HL-60 (cell line): ENCODE data around the gene SLC49A4.

ENCODE experiments used
- DNase-seq, 2 experiments: peaks; one replicate each; pipeline ENCODE4 v3.0.0-alpha.2; 2010 to 2020; ENCODE audit warnings: low read depth in 1 of 2, low spot score in 1 of 2
- H3K27ac ChIP-seq: fragments of 250-450 bp; sonication (Bioruptor Pico); replicated peaks from 2 replicates; pipeline ENCODE4 v1.5.1; 2020; ENCODE audit warnings: mild to moderate bottlenecking, moderate library complexity
- H3K27me3 ChIP-seq: fragments of 250-450 bp; sonication (Bioruptor Pico); 2 replicates; pipeline ENCODE4 v1.5.1; 2021; ENCODE audit warnings: mild to moderate bottlenecking, moderate library complexity; ENCODE audit not compliant: insufficient read depth, poor library complexity, severe bottlenecking
- H3K4me3 ChIP-seq: replicated peaks from 2 replicates; pipeline ENCODE4 v1.5.1; 2011; ENCODE audit warnings: mild to moderate bottlenecking, control low read depth, low read length; ENCODE audit not compliant: insufficient read depth
- GABPA ChIP-seq: IDR thresholded peaks from 2 replicates; pipeline ENCODE4 v1.6.1; 2012; ENCODE audit warnings: low read depth
- POLR2AphosphoS5 ChIP-seq: IDR thresholded peaks from 2 replicates; pipeline ENCODE4 v1.6.1; 2012; ENCODE audit warnings: low read depth
- REST ChIP-seq: IDR thresholded peaks from 2 replicates; pipeline ENCODE4 v1.6.1; 2012; ENCODE audit warnings: low read depth; ENCODE audit not compliant: insufficient replicate concordance
- SPI1 ChIP-seq: IDR thresholded peaks from 2 replicates; pipeline ENCODE4 v1.6.1; 2012; ENCODE audit warnings: low read depth, mild to moderate bottlenecking, borderline replicate concordance
- TF ChIP-seq, protein P1 (sequence below): IDR thresholded peaks from one replicate; pipeline ENCODE4 v1.5.1; 2011; ENCODE audit warnings: low read length, control low read depth, inconsistent platforms; ENCODE audit not compliant: insufficient read depth

The SLC49A4 gene

GRCh38 chr3:122912772-122913538 lies 118.1 kb downstream of the SLC49A4 start:
- no peak for DNase-seq
- H3K27me3 ChIP-seq: no peaks in the 10 kb centered on the region
- TF ChIP-seq REST (no peak), POLR2AphosphoS5 (no peak), GABPA (no peak), SPI1 (no peak)
- TF ChIP-seq, protein P1, sequence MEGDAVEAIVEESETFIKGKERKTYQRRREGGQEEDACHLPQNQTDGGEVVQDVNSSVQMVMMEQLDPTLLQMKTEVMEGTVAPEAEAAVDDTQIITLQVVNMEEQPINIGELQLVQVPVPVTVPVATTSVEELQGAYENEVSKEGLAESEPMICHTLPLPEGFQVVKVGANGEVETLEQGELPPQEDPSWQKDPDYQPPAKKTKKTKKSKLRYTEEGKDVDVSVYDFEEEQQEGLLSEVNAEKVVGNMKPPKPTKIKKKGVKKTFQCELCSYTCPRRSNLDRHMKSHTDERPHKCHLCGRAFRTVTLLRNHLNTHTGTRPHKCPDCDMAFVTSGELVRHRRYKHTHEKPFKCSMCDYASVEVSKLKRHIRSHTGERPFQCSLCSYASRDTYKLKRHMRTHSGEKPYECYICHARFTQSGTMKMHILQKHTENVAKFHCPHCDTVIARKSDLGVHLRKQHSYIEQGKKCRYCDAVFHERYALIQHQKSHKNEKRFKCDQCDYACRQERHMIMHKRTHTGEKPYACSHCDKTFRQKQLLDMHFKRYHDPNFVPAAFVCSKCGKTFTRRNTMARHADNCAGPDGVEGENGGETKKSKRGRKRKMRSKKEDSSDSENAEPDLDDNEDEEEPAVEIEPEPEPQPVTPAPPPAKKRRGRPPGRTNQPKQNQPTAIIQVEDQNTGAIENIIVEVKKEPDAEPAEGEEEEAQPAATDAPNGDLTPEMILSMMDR: no peak

DNA sequence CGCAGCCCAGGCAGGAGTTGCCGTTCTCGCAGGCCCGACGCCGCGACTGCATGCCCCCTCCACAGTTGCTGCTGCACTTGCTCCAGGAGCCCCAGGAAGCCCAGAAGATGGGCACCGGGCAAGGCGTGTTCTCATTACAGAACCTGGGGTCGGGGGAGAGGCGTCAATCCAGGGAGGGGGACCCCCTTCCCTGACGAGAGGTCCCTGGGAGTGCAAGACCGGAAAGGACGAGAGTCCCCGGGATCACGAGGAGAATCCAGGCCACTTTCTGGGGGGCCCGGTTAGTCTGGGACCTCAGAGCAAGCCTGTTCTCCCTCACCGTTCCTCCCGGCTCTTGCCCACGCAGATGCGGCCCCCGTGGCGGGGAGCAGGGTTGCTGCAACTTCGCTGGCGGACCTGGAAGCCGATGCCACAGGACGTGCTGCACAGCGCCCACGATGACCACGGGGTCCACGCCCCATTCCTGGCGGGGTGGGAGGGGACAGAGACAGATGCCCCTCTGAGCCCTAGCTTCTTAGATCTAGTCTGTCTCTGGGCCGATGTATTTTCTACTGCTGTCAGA lies 118.8 kb downstream of the SLC49A4 start:
- DNase-seq: no peak

More at GRCh38 chr3:122912772-122913538, 118.1 kb downstream of the SLC49A4 start:
- Histone ChIP-seq H3K4me3 (no peak overlapping the region), H3K27ac (no peak overlapping the region)

More for the DNA sequence above, 118.8 kb downstream of the SLC49A4 start:
- Histone ChIP-seq H3K27me3 (no peaks in the 10 kb centered on the region), H3K27ac (no peak overlapping the region), H3K4me3 (no peak overlapping the region)
- TF ChIP-seq SPI1 (no peak), REST (no peak), GABPA (no peak), POLR2AphosphoS5 (no peak)
- TF ChIP-seq, protein P1: no peak
